Activated T-cell treated with anti-CD3 and anti-CD28 coated beads, Interleukin-2, amount 50 U/mL, for 1 hour (primary cell): ENCODE results near the gene SLC9A3.

Experiments used
- DNase-seq: peaks from one replicate; pipeline ENCODE4 v3.0.0-alpha.2; 2020

SLC9A3 gene

GRCh38 chr5:427415-428087 lies 96.7 kb downstream of the SLC9A3 start:
- peak; percentile 12 for DNase-seq

GRCh38 chr5:426392-426976 lies 97.8 kb downstream of the SLC9A3 start:
- DNase-seq, result no peak

GRCh38 chr5:425714-426113 lies 98.5 kb downstream of the SLC9A3 start:
- no peak for DNase-seq

- DNase-seq, result no peak
Observed at GRCh38 chr5:424301-425110, 99.7 kb downstream of the SLC9A3 start.

GRCh38 chr5:423626-424261 lies 100.5 kb downstream of the SLC9A3 start:
- DNase-seq, result no peak

- no peak for DNase-seq
Observed at GRCh38 chr5:423233-423565, 101.0 kb downstream of the SLC9A3 start.

- DNase-seq, result no peak
Observed at GRCh38 chr5:422323-423232, 101.7 kb downstream of the SLC9A3 start.

GRCh38 chr5:421901-422300 lies 102.3 kb downstream of the SLC9A3 start:
- no peak for DNase-seq

- DNase-seq, result no peak
Observed at GRCh38 chr5:421287-421880, 102.9 kb downstream of the SLC9A3 start.

- no peak for DNase-seq
Observed at GRCh38 chr5:420632-421286, 103.5 kb downstream of the SLC9A3 start.
